Prostate gland (tissue), 2 donors: Measurements from ENCODE around the gene LSM3.

Experiments
- POLR2A ChIP-seq: fragments of 450-650 bp; IDR thresholded peaks from one replicate; pipeline ENCODE4 v1.6.1; 2016; ENCODE audit warnings: antibody characterized with exemption, mild to moderate bottlenecking
- TF ChIP-seq, protein P1 (sequence below), 4 experiments: fragments of 200-600 bp in 2 of 4; fragments of 450-650 bp in 2 of 4; sonication (generic) in 2 of 4; IDR thresholded peaks; 1 replicate in 3 of 4; 2 replicates in 1 of 4; pipeline ENCODE4 v1.5.1; 2016 to 2019; ENCODE audit warnings: antibody characterized with exemption in 4 of 4, mild to moderate bottlenecking in 2 of 4, moderate library complexity in 2 of 4

DNA sequence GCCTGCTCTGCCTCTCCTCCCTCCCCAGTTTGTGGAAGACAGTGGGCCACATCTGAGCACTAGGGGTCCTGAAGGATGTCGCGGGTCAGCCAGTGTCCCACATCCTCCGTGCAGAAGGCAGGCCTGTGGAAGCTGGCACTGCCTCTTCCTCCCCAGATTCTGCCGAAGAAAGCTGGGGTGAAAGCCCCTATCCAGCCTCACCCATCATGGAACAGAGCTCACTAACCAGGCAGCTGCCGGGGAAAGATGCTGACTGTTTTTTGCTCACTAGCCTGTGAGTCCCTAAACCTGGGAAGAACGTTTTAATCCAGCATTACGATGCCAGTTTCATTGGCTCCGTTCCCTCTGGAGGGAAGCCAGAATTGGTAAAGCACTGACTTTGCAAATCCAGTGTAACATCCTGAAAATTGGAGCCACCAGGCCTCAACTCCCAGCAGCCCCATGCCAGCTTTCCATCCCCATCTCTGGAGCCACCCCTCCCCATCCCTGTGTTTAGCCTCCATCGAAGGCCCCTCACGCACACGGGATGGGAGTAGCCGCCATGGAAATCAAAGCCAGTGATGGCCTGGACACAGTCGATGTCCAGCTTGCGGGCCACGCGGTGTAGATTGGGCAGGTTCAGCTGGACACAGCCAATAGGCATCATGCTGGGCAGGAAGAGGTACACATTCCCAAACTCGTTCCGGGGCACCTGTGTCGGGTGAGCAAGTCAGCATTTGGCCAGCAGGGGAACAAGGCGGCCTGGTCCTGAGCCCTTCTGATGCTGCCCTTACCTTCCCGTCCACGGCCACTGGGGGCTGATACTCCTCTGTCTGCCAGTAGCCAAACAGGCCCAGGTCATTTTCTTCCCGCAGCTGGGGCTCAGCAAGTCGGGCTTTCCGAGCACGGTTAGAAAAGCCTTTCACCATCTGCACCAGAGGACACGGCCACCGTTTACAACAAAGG lies 30.3 kb upstream of the LSM3 start:
- TF ChIP-seq, protein P1, sequence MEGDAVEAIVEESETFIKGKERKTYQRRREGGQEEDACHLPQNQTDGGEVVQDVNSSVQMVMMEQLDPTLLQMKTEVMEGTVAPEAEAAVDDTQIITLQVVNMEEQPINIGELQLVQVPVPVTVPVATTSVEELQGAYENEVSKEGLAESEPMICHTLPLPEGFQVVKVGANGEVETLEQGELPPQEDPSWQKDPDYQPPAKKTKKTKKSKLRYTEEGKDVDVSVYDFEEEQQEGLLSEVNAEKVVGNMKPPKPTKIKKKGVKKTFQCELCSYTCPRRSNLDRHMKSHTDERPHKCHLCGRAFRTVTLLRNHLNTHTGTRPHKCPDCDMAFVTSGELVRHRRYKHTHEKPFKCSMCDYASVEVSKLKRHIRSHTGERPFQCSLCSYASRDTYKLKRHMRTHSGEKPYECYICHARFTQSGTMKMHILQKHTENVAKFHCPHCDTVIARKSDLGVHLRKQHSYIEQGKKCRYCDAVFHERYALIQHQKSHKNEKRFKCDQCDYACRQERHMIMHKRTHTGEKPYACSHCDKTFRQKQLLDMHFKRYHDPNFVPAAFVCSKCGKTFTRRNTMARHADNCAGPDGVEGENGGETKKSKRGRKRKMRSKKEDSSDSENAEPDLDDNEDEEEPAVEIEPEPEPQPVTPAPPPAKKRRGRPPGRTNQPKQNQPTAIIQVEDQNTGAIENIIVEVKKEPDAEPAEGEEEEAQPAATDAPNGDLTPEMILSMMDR (IDR thresholded peaks at IDR 0.05), result no peak
- TF ChIP-seq POLR2A, result no peak
